Measurements from ENCODE around the gene MYO1D.
A peak's percentile ranks its signal among the peaks of the same experiment; 100 is the strongest.
"Not testable (repeated sequence)": the region's sequence is repeated elsewhere in the genome, so short reads cannot be mapped to it uniquely, and the experiment has no call there.

The MYO1D gene

DNA sequence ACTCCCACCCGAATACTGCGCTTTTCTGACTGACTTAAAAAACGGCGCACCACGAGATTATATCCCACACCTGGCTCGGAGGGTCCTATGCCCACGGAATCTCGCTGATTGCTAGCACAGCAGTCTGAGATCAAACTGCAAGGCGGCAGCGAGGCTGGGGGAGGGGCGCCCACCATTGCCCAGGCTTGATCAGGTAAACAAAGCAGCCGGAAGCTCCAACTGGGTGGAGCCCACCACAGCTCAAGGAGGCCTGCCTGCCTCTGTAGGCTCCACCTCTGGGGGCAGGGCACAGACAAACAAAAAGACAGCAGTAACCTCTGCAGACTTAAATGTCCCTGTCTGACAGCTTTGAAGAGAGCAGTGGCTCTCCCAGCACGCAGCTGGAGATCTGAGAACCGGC, 10.5 kb upstream of the MYO1D start:
- DNase-seq, result not testable (repeated sequence)

DNA sequence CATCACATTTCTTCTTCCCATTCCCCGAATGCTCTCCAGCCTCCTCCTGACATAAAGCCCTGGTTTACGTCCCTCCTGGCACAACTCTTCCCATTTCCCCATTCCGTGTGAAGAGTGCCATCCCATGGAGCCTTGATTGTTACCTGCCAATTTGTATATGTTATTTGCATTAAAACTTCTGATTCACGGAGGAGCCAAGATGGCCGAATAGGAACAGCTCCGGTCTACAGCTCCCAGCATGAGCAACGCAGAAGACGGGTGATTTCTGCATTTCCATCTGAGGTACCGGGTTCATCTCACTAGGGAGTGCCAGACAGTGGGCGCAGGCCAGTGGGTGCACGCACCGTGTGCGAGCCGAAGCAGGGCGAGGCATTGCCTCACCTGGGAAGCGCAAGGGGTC, 10.0 kb upstream of the MYO1D start:
- not testable (repeated sequence) for DNase-seq

DNA sequence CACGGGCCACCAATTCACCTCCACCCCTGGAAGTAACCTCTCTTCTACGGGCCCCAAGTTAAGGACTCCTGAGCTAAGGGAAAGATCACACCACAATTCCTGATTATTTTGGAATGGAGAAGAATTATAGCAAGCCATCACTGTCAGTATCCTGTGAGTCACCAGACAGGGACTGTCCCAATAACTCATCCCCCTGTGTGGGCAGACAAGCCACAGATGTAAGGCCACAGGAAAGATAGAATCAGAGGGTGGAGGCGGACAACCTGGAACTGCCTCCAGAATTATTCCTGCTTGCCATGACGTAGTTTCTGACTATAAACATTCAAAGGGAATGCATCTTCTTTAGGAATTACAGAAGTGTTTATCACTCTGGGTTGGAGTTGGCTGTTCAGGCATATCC, 5.8 kb upstream of the MYO1D start:
- no peak for DNase-seq

DNA sequence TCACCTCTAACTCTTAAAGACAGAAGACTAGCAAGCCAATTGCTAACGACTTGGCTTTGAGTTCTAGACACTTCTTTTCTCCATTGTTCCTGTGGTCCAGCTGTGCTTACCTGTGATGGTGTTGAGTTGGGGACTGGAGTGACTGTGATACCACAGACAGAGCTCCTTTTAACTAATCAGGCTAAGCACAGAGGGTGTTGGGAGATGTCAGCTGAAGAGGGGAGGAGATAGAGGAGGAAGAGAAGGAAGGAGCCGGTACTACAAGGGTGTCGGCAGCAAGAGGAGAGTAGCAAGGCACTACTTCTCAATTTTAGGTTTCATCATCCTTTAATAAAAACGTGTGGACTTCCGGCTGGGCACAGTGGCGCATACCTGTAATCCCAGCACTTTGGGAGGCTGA, 5.1 kb upstream of the MYO1D start:
- DNase-seq, result no peak

DNA sequence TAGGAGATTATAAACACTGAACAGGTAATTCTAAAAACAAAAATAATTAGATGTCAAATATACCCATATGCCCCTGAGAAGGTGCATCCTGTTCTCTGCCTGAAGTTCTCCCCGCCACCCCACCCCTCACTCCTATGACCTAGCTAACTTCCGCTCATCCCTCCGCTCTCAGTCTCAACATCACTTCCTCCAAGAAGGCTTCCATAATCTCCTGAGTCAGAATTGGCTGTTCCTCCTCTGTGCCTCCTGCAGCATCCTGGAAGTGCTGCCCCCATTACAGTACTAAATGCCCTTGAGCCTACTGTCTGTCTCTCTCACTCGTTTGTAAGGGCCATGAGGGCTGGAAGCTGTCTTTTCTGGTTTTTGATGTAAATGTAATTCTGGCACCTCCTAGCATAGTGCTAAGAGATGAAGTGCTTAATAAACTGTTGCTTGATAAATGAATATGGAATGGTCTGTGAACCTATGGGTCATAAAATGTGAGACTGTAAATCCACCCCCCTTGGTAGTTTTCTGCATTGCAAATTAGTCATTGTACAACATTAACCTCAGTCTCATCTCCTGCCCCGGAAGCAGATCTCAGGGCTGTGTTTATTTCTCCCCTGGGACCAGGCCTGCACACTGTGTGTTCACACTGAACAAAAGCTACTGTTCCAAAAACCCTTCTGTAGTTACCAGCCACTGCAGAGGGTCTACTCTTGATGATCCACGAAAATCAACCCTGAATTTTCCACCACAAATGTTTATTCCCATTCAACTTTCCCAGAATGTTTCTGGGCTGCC, 3.9 kb upstream of the MYO1D start:
- no peak for DNase-seq

GRCh38 chr17:32879134-32879533, 2.2 kb upstream of the MYO1D start:
- DNase-seq, result no peak

- DNase-seq, result no peak
These were observed 1.3 kb upstream of the MYO1D start for GRCh38 chr17:32878211-32878610.

DNA sequence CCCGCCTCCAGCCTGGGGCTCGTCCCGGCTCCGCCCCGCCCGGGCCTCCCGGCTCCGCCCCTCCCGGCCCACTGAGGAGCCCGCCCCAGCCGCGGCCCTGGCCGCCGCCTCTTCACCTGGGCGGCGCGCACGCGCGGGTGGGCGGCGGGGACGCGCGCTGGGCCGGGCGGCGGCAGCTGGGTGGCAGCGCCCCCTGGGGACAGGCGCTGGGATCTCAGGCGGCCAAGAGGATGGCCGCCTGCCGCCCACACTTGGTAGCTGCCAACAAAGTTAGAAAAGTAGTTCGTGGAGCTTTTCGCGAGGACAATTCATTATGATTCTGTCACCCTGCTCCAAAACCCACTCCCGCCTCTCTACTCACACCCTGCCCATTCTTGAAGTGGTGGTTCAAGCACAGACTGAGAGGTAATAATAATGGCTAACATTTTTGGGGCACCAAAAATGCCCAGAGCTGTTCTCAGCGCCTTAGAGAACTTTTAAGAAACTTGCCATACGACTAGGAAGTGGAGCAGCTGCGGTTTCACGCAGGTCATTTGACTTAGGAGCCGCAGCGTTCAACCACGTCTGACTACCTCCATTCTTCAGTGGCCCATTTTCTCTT, 340 bp upstream of the MYO1D start:
- DNase-seq, result peak; percentile 93

- DNase-seq, result no peak
These were observed 954 bp downstream of the MYO1D start for GRCh38 chr17:32875923-32876416.

GRCh38 chr17:32875230-32875917, 1.6 kb downstream of the MYO1D start:
- DNase-seq, result no peak

GRCh38 chr17:32873114-32873513, 3.8 kb downstream of the MYO1D start:
- no peak for DNase-seq

- DNase-seq, result no peak
These were observed 5.2 kb downstream of the MYO1D start for GRCh38 chr17:32871746-32872145.

DNA sequence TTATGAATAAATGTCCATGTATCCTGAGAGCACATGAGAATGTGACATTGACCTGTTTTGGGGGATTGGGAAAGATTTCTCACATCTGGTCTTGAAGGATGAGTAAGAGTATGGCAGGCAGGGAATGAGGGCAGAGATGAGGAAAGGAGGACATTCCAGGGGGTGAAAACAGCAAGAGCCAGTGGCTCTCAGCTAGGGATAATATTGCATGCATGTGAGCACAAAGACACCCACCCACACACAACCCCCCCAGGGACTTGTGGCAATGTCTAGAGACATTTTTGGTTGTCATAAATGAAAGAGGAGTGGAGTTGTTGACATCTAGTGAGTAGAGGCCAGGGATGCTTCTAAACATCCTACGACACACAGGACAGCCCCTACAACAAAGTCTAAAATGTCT, 6.0 kb downstream of the MYO1D start:
- DNase-seq, result no peak

GRCh38 chr17:32870027-32870670, 6.8 kb downstream of the MYO1D start:
- no peak for DNase-seq

GRCh38 chr17:32869345-32870026, 7.4 kb downstream of the MYO1D start:
- no peak for DNase-seq

DNA sequence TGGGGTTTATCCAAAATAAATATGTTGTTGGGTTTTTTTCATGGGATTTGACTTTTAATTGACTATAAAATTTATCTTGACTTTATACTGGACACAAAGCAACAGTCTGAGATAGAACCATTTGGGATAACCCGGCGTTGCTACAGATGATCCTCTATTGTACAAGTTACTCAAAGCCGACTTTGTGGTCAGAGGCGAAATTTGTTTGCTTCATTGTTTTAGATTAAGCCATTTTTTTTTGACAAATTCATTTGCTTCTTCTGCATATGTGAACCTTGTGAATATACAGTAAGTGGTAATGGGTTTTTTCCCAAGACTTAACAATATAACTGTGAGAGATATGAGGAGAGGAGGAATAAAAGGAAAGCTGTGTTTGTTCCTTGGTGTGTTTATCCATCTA, 11.8 kb downstream of the MYO1D start:
- no peak for DNase-seq

DNA sequence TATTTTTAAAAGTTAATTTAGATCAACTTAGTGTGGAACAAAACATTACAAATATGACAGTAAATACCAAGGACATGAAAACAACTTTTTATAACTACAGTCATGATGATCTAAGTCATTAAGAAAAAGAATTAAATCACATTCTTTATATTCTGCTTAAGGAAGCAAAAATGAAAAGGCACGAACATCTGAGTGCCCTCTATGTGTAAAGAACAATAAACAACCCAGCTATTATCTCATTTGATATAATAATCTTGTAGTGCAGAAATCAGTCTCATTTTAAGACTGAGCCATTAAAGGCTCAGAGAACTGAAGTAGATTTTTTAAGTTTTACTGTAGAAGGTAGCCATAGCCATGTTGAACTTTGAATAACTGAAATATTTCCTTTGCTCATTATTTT, 13.4 kb downstream of the MYO1D start:
- DNase-seq, result no peak

DNA sequence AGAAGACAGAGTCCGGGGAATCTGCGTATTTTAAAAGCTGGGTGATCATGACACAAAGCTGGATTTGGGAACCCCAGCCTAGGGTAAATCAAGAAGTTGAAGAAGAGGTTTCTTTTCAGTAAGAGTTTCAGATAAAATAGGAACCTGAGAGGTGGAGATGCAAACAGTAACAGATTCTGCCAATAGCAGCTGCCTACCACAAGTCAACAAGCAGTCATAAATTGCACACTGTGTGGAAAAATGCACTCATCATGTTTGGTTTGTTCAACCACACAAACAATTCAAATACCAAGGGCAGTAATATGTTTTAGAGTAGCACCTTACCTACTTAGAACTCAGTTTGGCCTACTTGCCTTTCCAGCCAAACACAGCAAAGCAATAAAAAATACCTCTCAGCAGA, 14.0 kb downstream of the MYO1D start:
- no peak for DNase-seq

DNA sequence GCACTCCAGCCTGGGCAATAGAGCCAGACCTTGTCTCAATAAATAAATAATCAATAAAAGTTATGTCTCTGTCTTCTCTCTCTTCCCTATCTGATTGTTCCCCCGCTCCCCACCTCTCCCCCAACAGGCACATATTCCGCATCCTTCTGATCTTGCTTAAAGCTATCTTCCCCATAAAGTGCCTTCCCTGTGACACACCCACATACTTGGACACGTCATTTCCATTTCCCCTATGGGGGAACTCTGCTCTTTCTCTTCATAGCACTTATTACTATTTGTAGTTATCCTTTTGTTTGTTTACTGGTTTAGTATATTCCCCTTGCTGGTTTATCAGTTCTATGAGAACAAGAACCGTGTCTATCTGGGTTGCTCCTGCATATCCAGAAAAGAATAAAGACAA, 14.9 kb downstream of the MYO1D start:
- no peak for DNase-seq

GRCh38 chr17:32859857-32860525, 16.9 kb downstream of the MYO1D start:
- DNase-seq, result no peak

GRCh38 chr17:32855620-32856019, 21.3 kb downstream of the MYO1D start:
- no peak for DNase-seq

DNA sequence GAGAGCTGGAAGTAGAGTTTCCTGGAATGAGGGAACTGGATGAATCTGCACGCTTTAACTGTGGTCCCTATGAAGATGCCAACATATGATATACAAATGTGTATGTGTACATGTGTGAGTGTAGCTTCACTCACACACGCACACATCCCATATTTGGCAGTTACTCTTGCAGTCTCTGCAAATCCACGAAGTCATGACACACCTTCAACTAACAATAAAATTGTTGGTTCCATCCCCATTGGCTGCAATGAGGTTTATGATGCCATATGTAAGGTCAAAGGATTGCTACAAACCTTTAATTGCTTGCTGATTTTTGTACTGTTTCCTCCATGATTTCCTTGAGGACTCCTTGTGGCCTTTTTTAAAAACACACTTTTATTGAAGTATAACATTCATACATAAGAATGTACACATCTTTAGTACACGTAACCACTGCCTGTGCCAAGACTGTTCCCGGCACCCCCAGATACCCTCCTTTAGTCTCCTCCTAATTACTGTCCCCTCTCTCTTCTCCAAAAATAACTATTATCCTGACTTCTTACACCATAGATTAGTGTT, 22.0 kb downstream of the MYO1D start:
- no peak for DNase-seq

Data from right hindlimb (tissue), 1 donor.